SU-DHL-6 (cell line): ENCODE data around the gene HMCN2.

Experiments
- H2AFZ ChIP-seq: fragments of 200-600 bp; sonication (generic); 2 replicates; pipeline ENCODE4 v1.6.1; 2014; ENCODE audit warnings: low read depth, mild to moderate bottlenecking, moderate library complexity, mixed read lengths, antibody characterized with exemption, low read length; ENCODE audit not compliant: severe bottlenecking
- H3F3A ChIP-seq: fragments of 200-600 bp; shearing (Covaris generic); 2 replicates; pipeline ENCODE4 v1.6.0; 2016; ENCODE audit warnings: antibody characterized with exemption, mild to moderate bottlenecking; ENCODE audit not compliant: insufficient read depth
- H3K27ac ChIP-seq: fragments of 200-600 bp; sonication (generic); 2 replicates; pipeline ENCODE4 v1.5.1; 2016; ENCODE audit warnings: low read depth, mild to moderate bottlenecking, low read length, moderate library complexity, mixed read lengths
- H3K27me3 ChIP-seq: fragments of 200-600 bp; sonication (generic), shearing (Covaris generic); 2 replicates; pipeline ENCODE4 v1.6.0; 2014; ENCODE audit warnings: mild to moderate bottlenecking, low read length
- H3K36me3 ChIP-seq: fragments of 200-600 bp; sonication (generic); 2 replicates; pipeline ENCODE4 v1.6.1; 2014; ENCODE audit warnings: mild to moderate bottlenecking, low read length, mixed read lengths
- H3K4me2 ChIP-seq: fragments of 300-600, 200-600 bp; shearing (Covaris generic), sonication (generic); 2 replicates; pipeline ENCODE4 v1.6.0; 2014; ENCODE audit warnings: low read length, low read depth, mild to moderate bottlenecking; ENCODE audit not compliant: poor library complexity, severe bottlenecking
- H3K4me3 ChIP-seq: fragments of 200-600 bp; sonication (generic); 2 replicates; pipeline ENCODE4 v1.5.1; 2014; ENCODE audit warnings: antibody characterized with exemption, low read length, mild to moderate bottlenecking, mixed read lengths; ENCODE audit not compliant: insufficient read depth, poor library complexity, severe bottlenecking
- H3K79me2 ChIP-seq: fragments of 200-600 bp; sonication (generic); 2 replicates; pipeline ENCODE4 v1.6.1; 2014; ENCODE audit warnings: mild to moderate bottlenecking, low read length, moderate library complexity; ENCODE audit not compliant: insufficient read depth
- H3K9ac ChIP-seq: fragments of 200-600 bp; sonication (generic); 2 replicates; pipeline ENCODE4 v1.7.0; 2014; ENCODE audit warnings: mild to moderate bottlenecking, low read length
- H3K9me2 ChIP-seq: fragments of 200-600 bp; sonication (generic); replicated peaks from 2 replicates; pipeline ENCODE4 v1.6.1; 2014; ENCODE audit warnings: low read length; ENCODE audit not compliant: insufficient read depth
- H3K9me3 ChIP-seq: fragments of 200-600 bp; sonication (generic); 2 replicates; pipeline ENCODE4 v1.6.1; 2014; ENCODE audit warnings: low read length, mixed read lengths; ENCODE audit not compliant: insufficient read depth
- H4K20me1 ChIP-seq: fragments of 200-600 bp; sonication (generic); 2 replicates; pipeline ENCODE4 v1.6.1; 2014; ENCODE audit warnings: low read depth, mild to moderate bottlenecking, antibody characterized with exemption, low read length, moderate library complexity, mixed read lengths
- CTCF ChIP-seq: fragments of 200-600 bp; sonication (generic); IDR thresholded peaks from one replicate; pipeline ENCODE4 v1.5.1; 2017; ENCODE audit warnings: antibody characterized with exemption, mild to moderate bottlenecking, low read length, moderate library complexity; ENCODE audit not compliant: insufficient read depth, poor library complexity, severe bottlenecking
- EZH2phosphoT487 ChIP-seq: fragments of 200-600 bp; sonication (generic), shearing (Covaris generic); conservative IDR thresholded peaks from 2 replicates; pipeline ENCODE4 v1.6.1; 2018; ENCODE audit warnings: mild to moderate bottlenecking, antibody characterized with exemption, low read length, moderate library complexity, mixed read lengths

Gene HMCN2

GRCh38 chr9:130265431-130266235, at the start of gene HMCN2:
HMCN2 (plus strand) TSS chr9:130265760; CDS start chr9:130265879, 119 bp downstream.
- Histone ChIP-seq H3K9me3 (no peaks in the 10 kb centered on the region), H3K9me2 (no peaks in the 10 kb centered on the region), H4K20me1 (no peaks in the 10 kb centered on the region), H3K27ac (no peak within 1 kb of the TSS), H3K27me3 (no peaks in the 10 kb centered on the region), H3K4me3 (no peak within 1 kb of the TSS), H2AFZ (no peak within 1 kb of the TSS), H3K4me2 (no peak within 1 kb of the TSS), H3K79me2 (no peaks in the 10 kb centered on the region), H3K36me3 (no peaks in the 10 kb centered on the region), H3K9ac (no peak within 1 kb of the TSS), H3F3A (no peaks in the 10 kb centered on the region)
- TF ChIP-seq CTCF: no peak
- no peak for TF ChIP-seq EZH2phosphoT487

GRCh38 chr9:130217838-130218237, 47.7 kb upstream of the HMCN2 start:
- Histone ChIP-seq H3K4me2 (no peak overlapping the region), H3K9me2 (no peaks in the 10 kb centered on the region), H3K4me3 (no peak overlapping the region), H4K20me1 (no peaks in the 10 kb centered on the region), H3K36me3 (no peaks in the 10 kb centered on the region), H2AFZ (no peak overlapping the region), H3F3A (no peaks in the 10 kb centered on the region), H3K9me3 (no peaks in the 10 kb centered on the region), H3K27ac (no peak overlapping the region), H3K79me2 (no peaks in the 10 kb centered on the region), H3K27me3 (no peaks in the 10 kb centered on the region), H3K9ac (no peak overlapping the region)
- TF ChIP-seq EZH2phosphoT487: no peak
- no peak for TF ChIP-seq CTCF

GRCh38 chr9:130219661-130220096, 45.9 kb upstream of the HMCN2 start:
- no peaks in the 10 kb centered on the region for H3K36me3 ChIP-seq
- TF ChIP-seq CTCF: no peak
- no peak for TF ChIP-seq EZH2phosphoT487
- no peak overlapping the region for H3K27ac ChIP-seq
- H3K9me3 ChIP-seq: no peaks in the 10 kb centered on the region
- H3K27me3 ChIP-seq: no peaks in the 10 kb centered on the region
- no peak overlapping the region for H3K4me2 ChIP-seq
- H3K9me2 ChIP-seq: no peaks in the 10 kb centered on the region
- no peaks in the 10 kb centered on the region for H4K20me1 ChIP-seq
- no peak overlapping the region for H3K9ac ChIP-seq
- H2AFZ ChIP-seq: no peak overlapping the region
- no peak overlapping the region for H3K4me3 ChIP-seq
- H3F3A ChIP-seq: no peaks in the 10 kb centered on the region
- H3K79me2 ChIP-seq: no peaks in the 10 kb centered on the region
